SH-SY5Y (cell line): ENCODE measurements around the gene GALE.

Experiments used
- GATA2 ChIP-seq: IDR thresholded peaks from 2 replicates; pipeline ENCODE4 v1.6.1; 2011; ENCODE audit warnings: mild to moderate bottlenecking, low read depth, low read length
- GATA3 ChIP-seq: IDR thresholded peaks from 2 replicates; pipeline ENCODE4 v1.6.1; 2011; ENCODE audit warnings: low read depth, mild to moderate bottlenecking, low read length, moderate library complexity

GALE gene

GRCh38 chr1:23797478-23798448 lies 2.8 kb downstream of the GALE start:
- TF ChIP-seq GATA3 (no peak), GATA2 (no peak)

GRCh38 chr1:23796466-23797271 lies 3.9 kb downstream of the GALE start:
- TF ChIP-seq GATA3 (no peak), GATA2 (no peak)

- no peak for TF ChIP-seq GATA3
- no peak for TF ChIP-seq GATA2
Observed at GRCh38 chr1:23795676-23796465, 4.7 kb downstream of the GALE start.

GRCh38 chr1:23793861-23794731 lies 6.5 kb downstream of the GALE start:
- no peak for TF ChIP-seq GATA2
- TF ChIP-seq GATA3: no peak

GRCh38 chr1:23793018-23793781 lies 7.4 kb downstream of the GALE start:
- TF ChIP-seq GATA2 (no peak), GATA3 (no peak)

- no peak for TF ChIP-seq GATA3
- no peak for TF ChIP-seq GATA2
Observed at GRCh38 chr1:23792151-23792945, 8.2 kb downstream of the GALE start.

- no peak for TF ChIP-seq GATA3
- TF ChIP-seq GATA2: no peak
Observed at GRCh38 chr1:23791516-23792047, 9.0 kb downstream of the GALE start.

GRCh38 chr1:23790696-23791515 lies 9.6 kb downstream of the GALE start, which contains the start of gene LYPLA2:
TSS of gene LYPLA2 (plus strand) at chr1:23791145. CDS start at chr1:23792683, 1,538 bp downstream.
- TF ChIP-seq GATA3 (no peak), GATA2 (no peak)

GRCh38 chr1:23788695-23789094 lies 11.9 kb downstream of the GALE start:
- TF ChIP-seq GATA2 (no peak), GATA3 (no peak)

- TF ChIP-seq GATA3: no peak
- no peak for TF ChIP-seq GATA2
Observed at GRCh38 chr1:23787701-23788100, 12.9 kb downstream of the GALE start.

- no peak for TF ChIP-seq GATA2
- TF ChIP-seq GATA3: no peak
Observed at GRCh38 chr1:23784846-23785245, 15.7 kb downstream of the GALE start.
